HG02943 (cell line): ENCODE data around the gene RIC1.
A peak's percentile ranks its signal among the peaks of the same experiment; 100 is the strongest.
"Not testable (repeated sequence)": the region's sequence is repeated elsewhere in the genome, so short reads cannot be mapped to it uniquely, and the experiment has no call there.

ENCODE experiments used
- ATAC-seq: cut with Tn5 transposase; IDR thresholded peaks from one replicate; pipeline ENCODE4 v1.9.1; 2021; ENCODE audit warnings: mild to moderate bottlenecking, low read depth, moderate library complexity; ENCODE audit not compliant: unreplicated experiment

Gene RIC1

DNA sequence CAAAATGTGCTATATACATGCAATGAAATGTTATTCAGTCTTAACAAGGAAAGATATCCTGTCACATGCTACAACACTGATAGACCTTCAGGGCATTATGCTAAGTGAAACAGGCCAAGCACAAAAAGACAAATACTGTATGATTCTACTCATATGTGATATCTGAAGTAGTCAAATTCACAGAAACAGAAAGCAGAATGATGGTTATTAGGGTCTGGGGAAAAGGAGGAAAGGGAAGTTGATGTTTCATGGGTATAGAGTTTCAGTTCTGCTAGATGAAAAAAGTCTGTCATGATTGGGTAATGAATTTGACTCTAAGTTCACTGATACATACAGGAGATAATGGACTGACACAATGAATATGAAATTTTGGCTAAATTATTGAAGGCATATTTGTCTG is 11.2 kb upstream of the RIC1 start:
- ATAC-seq = peak; percentile 98

DNA sequence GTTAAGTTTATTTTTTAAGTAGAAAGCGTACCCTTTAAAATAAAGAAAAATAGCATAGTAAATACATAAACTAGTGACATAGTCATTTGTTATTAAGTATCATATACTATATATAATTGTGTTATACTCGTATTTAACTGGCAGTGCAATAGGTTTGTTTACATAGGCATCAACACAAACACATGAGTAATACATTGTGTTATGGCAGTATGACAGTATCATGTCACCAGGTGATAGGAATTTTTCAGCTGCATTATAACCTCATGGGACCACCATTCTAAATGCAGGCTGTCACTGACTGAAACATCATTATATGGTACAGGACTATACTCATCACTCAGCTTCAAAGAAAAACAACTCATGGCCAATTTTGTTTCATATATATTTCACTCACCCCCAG is 8.4 kb upstream of the RIC1 start:
- no peak for ATAC-seq

- no peak for ATAC-seq
Measured at GRCh38 chr9:5621327-5621726, 7.6 kb upstream of the RIC1 start.

- ATAC-seq = no peak
Measured at GRCh38 chr9:5622016-5622415, 6.9 kb upstream of the RIC1 start.

GRCh38 chr9:5624655-5625054 is 4.3 kb upstream of the RIC1 start:
- ATAC-seq = no peak

GRCh38 chr9:5626727-5627634 is 1.9 kb upstream of the RIC1 start:
- peak; percentile 45 for ATAC-seq

DNA sequence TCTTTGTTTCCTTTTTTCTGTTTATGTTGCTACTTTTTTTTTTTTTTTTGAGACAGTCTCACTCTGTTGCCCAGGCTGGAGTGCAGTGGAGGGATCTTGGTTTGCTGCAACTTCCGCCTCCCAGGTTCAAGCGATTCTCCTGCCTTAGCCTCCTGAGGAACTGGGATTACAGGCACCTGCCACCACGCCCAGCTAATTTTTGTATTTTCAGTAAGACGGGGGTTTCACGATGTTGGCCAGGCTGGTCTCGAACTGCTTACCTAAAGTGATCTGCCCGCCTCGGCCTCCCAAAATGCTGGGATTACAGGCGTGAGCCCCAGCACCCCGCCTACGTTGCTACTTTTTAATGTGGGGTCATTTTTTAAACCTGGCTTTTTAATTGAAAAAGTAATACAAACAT is 1.2 kb upstream of the RIC1 start:
- not testable (repeated sequence) for ATAC-seq

- ATAC-seq = no peak
Measured at GRCh38 chr9:5628183-5628529, 751 bp upstream of the RIC1 start.

GRCh38 chr9:5629312-5630080 is 589 bp downstream of the RIC1 start:
- peak; percentile 5 for ATAC-seq

- no peak for ATAC-seq
Measured at GRCh38 chr9:5630081-5630507, 1.2 kb downstream of the RIC1 start.

- ATAC-seq = no peak
Measured at GRCh38 chr9:5631026-5631425, 2.1 kb downstream of the RIC1 start.

GRCh38 chr9:5632540-5632939 is 3.6 kb downstream of the RIC1 start:
- ATAC-seq = no peak

- ATAC-seq = no peak
Measured at GRCh38 chr9:5633243-5633642, 4.3 kb downstream of the RIC1 start.

GRCh38 chr9:5635390-5635789 is 6.5 kb downstream of the RIC1 start:
- no peak for ATAC-seq

DNA sequence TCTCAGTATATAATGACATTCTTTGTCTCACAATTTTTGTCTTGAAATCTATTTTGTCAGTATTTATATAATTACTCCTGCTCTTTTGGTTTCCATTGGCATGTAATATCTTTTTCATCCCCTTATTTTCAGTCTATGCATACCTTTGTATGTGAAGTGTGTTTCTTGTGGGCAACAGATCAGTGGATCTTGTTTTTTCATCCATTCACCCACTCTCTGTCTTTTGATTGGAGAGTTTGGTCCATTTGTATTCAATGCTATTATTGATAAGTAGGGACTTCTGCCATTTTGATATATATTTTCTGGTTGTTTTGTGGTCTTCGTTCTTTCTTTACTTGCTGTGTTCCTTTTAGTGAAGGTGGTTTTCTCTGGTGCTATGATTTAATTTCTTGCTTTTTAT is 10.9 kb downstream of the RIC1 start:
- no peak for ATAC-seq

GRCh38 chr9:5642170-5642569 is 13.3 kb downstream of the RIC1 start:
- no peak for ATAC-seq

- no peak for ATAC-seq
Measured at GRCh38 chr9:5643005-5643624, 14.2 kb downstream of the RIC1 start.

- no peak for ATAC-seq
Measured at GRCh38 chr9:5644501-5644900, 15.6 kb downstream of the RIC1 start.

DNA sequence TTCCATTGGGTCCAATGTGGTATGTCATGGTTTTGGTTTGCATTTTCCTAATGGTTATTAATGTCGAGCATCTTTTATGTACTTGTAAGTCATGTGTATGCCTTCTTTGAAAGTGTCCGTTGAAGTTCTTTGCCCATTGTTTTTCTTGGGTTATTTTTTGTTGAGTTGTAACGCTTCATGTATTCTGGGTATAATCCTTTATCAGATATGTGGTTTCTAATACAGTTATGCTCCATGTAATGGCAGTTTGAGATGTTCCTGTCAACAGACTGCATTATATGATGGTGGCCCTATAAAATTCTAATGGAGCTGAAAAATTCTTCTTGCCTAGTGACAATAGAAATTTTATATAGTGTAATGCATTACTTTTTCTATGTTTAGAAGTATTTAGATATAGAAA is 17.2 kb downstream of the RIC1 start:
- ATAC-seq = no peak

GRCh38 chr9:5650356-5651105 is 21.6 kb downstream of the RIC1 start:
- ATAC-seq = no peak

DNA sequence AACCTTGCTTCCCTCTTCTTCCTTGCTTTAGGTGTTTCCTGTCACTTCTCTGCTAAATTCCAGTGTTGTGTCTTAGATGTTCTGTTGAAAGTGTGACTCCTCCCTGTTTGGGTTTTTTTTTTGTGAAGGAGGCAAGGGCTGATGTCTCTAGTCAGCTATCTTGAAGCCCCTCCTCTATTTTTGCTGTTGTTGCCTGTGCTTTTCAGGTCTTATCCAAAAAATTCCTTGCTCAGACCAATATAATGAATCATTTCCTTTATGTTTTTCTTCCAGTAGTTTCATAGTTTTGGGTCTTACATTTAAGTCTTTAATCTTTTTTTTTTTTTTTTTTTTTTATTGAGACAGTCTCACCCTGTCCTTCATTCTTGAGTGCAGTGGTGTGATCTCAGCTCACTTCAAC is 22.3 kb downstream of the RIC1 start:
- no peak for ATAC-seq
